Right atrium auricular region (tissue), 2 donors: ENCODE results near the gene ARHGAP25. TPM values are rescaled to one million over a fixed set of nuclear protein-coding genes. Genes with fewer than 3 reads are reported as not detected.

ENCODE experiments used
- DNase-seq: peaks from one replicate; pipeline ENCODE4 v3.0.0-alpha.2; 2019; ENCODE audit warnings: low spot score
- H3K27ac ChIP-seq, 2 donors: fragments of 200-600 bp; sonication (generic); 1 replicate in 1 of 2; 2 replicates in 1 of 2; pipeline ENCODE4 v1.5.1; 2016 to 2019
- H3K27me3 ChIP-seq, 2 donors: fragments of 200-600 bp; sonication (generic); one replicate each; pipeline versions ENCODE4 v1.5.1 to v1.6.0; 2017 to 2019
- H3K36me3 ChIP-seq: fragments of 200-600 bp; sonication (generic); one replicate; pipeline ENCODE4 v1.5.1; 2016
- H3K4me1 ChIP-seq, 2 donors: fragments of 200-600 bp; sonication (generic); one replicate each; pipeline versions ENCODE4 v1.5.1 to v1.6.0; 2017 to 2019
- H3K4me3 ChIP-seq, 2 donors: fragments of 200-600 bp; sonication (generic); 1 replicate in 1 of 2; 2 replicates in 1 of 2; pipeline ENCODE4 v1.5.1; 2017 to 2019; ENCODE audit warnings: mild to moderate bottlenecking in 1 of 2, moderate library complexity in 1 of 2
- H3K9me3 ChIP-seq, 2 donors: fragments of 200-600 bp; sonication (generic); one replicate each; pipeline ENCODE4 v1.5.1; 2019
- CTCF ChIP-seq, 2 donors: fragments of 200-600 bp; sonication (generic); IDR thresholded peaks; one replicate each; pipeline ENCODE4 v1.5.1; 2019; ENCODE audit warnings: antibody characterized with exemption in 2 of 2
- total RNA-seq, 2 donors: library from RNA; depleted of rRNA; stranded (reverse); fragments of >200 nt; gene quantifications; one replicate each; pipeline ENCODE4 v1.1.0, GENCODE V29; 2016

ARHGAP25 gene
- total RNA-seq, 2 donors from 2014 or later: 4.2 to 12.8 TPM

DNA sequence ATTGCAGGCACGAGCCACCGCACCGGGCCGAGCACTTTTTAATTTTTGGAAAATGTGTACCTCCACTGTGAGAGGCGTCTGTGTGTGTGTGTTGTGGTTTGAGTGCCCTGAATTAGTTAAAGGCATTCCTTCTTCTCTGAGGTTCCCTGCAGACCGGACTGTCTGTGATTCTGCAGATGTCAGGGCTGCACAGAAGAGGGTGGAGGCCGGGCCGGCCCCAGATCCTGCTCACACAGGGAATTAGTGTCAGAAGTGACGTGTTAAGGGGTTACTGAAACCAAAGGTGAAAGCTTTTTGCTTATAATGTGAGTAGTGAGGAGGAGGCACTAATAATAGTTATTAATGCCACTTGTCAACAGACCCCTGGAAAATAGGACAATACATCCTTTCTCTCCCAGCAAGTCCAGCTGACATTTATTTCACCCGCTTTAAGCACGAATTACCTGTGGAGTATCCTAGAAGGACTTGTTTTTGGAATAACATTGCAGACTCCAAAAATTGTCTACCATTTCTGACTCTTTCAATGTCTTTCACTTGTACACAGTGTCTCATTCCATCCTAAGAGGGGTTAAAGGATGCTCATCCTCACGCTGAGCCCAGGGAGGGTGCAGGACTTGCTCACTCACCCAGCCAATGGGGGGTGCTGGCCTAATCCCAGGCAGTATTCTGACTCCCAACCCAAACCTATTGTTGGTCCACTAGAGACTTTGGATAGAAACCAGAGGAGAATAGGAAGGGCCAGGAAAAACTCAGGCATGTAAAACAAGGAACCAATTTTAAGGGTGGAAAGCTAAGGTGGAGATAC, 16.2 kb downstream of the ARHGAP25 start:
- peaks cover 0 to 9% of the 10 kb centered on the region in 2 donors for H3K4me1 ChIP-seq
- no peak overlapping the region for H3K27ac ChIP-seq
- no peak overlapping the region for H3K4me3 ChIP-seq
- no peaks in the 10 kb centered on the region for H3K27me3 ChIP-seq
- H3K9me3 ChIP-seq: no peaks in the 10 kb centered on the region
- no peaks in the 10 kb centered on the region for H3K36me3 ChIP-seq
- DNase-seq: peak; percentile 26
- no peak for TF ChIP-seq CTCF (IDR thresholded peaks at IDR 0.05)

GRCh38 chr2:68751397-68752339, 17.1 kb downstream of the ARHGAP25 start:
- Histone ChIP-seq H3K4me1 (peaks cover 0 to 14% of the 10 kb centered on the region in 2 donors), H3K36me3 (no peaks in the 10 kb centered on the region)

GRCh38 chr2:68753318-68753717, 18.7 kb downstream of the ARHGAP25 start:
- DNase-seq: no peak
- Histone ChIP-seq H3K4me3 (no peak overlapping the region), H3K27ac (no peak overlapping the region)

More at GRCh38 chr2:68751397-68752339, 17.1 kb downstream of the ARHGAP25 start:
- no peaks in the 10 kb centered on the region for H3K9me3 ChIP-seq
- no peak overlapping the region for H3K4me3 ChIP-seq
- no peak overlapping the region for H3K27ac ChIP-seq
- no peaks in the 10 kb centered on the region for H3K27me3 ChIP-seq
- TF ChIP-seq CTCF (IDR thresholded peaks at IDR 0.05): peak; percentile 76 to 93
- peak; percentile 94 for DNase-seq

GRCh38 chr2:68755071-68755470, 20.5 kb downstream of the ARHGAP25 start:
- H3K9me3 ChIP-seq: peaks cover 0 to 11% of the 10 kb centered on the region in 2 donors
- TF ChIP-seq CTCF (IDR thresholded peaks at IDR 0.05): no peak
- DNase-seq: no peak
- no peaks in the 10 kb centered on the region for H3K36me3 ChIP-seq
- H3K27ac ChIP-seq: no peak overlapping the region
- no peak overlapping the region for H3K4me3 ChIP-seq
- no peaks in the 10 kb centered on the region for H3K27me3 ChIP-seq
- peaks cover 0 to 14% of the 10 kb centered on the region in 2 donors for H3K4me1 ChIP-seq

More at GRCh38 chr2:68753318-68753717, 18.7 kb downstream of the ARHGAP25 start:
- no peak for TF ChIP-seq CTCF (IDR thresholded peaks at IDR 0.05)
- Histone ChIP-seq H3K9me3 (peaks cover 0 to 11% of the 10 kb centered on the region in 2 donors), H3K36me3 (no peaks in the 10 kb centered on the region), H3K27me3 (no peaks in the 10 kb centered on the region), H3K4me1 (peaks cover 0 to 14% of the 10 kb centered on the region in 2 donors)

DNA sequence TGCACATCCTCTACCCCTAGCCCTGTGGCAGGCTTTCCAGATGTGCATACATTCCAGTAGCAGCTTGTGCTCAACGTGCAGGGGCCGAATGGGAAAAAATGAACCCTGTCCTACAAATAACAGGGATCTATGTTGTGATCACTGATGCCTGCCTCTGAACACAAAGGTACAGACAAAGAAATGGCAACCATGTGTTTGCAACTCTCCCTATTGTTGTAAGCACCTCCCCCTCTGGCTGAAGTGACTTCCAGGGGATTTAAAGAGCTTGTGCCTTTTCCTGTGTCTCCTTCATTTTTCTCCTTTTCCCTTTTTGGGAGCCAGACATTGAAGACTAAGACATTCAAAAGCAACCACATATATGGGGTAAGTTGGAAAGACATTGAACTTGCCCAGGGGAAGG, 21.6 kb downstream of the ARHGAP25 start:
- H3K36me3 ChIP-seq: no peaks in the 10 kb centered on the region
- DNase-seq: no peak

More for the DNA sequence above, 21.6 kb downstream of the ARHGAP25 start:
- TF ChIP-seq CTCF (IDR thresholded peaks at IDR 0.05): no peak
- Histone ChIP-seq H3K4me1 (peaks cover 0 to 14% of the 10 kb centered on the region in 2 donors), H3K4me3 (no peak overlapping the region), H3K27me3 (no peaks in the 10 kb centered on the region), H3K27ac (no peak overlapping the region), H3K9me3 (peaks cover 0 to 11% of the 10 kb centered on the region in 2 donors)
